Calu3 (cell line): ENCODE measurements around the gene AQP3. TPM values are rescaled to one million over a fixed set of nuclear protein-coding genes. Genes with fewer than 3 reads are reported as not detected.
"Not testable (repeated sequence)": the region's sequence is repeated elsewhere in the genome, so short reads cannot be mapped to it uniquely, and the experiment has no call there.

Experiments used
- BruUV-seq: library from RNA; stranded (reverse); fragments of 400-500 nt; replicated peaks from 2 replicates; lab custom pipeline; 2021; lab: Mats Ljungman, UMichigan
- CTCF ChIA-PET: fragments of 300-600 bp; sonication (Branson Sonifier 250); formaldehyde crosslinking; loops from one replicate; lab custom pipeline; 2022; ENCODE audit warnings: antibody characterized with exemption; lab: Charles Lee
- DNase-seq: peaks from one replicate; pipeline ENCODE4 v3.0.0; 2022
- H3K27ac Mint-ChIP-seq: one replicate; pipeline ENCODE4 v1.8.0; 2022; ENCODE audit warnings: mixed read lengths; ENCODE audit not compliant: unreplicated experiment
- H3K27me3 Mint-ChIP-seq: one replicate; pipeline ENCODE4 v1.8.0; 2022; ENCODE audit warnings: mixed read lengths; ENCODE audit not compliant: unreplicated experiment
- H3K36me3 Mint-ChIP-seq: one replicate; pipeline ENCODE4 v1.8.0; 2022; ENCODE audit warnings: mild to moderate bottlenecking, moderate library complexity, mixed read lengths; ENCODE audit not compliant: insufficient read depth, unreplicated experiment
- H3K4me1 Mint-ChIP-seq: one replicate; pipeline ENCODE4 v1.8.0; 2022; ENCODE audit warnings: mild to moderate bottlenecking, low read depth, mixed read lengths; ENCODE audit not compliant: unreplicated experiment
- H3K4me3 Mint-ChIP-seq: one replicate; pipeline ENCODE4 v1.8.0; 2022; ENCODE audit warnings: mild to moderate bottlenecking, low read depth, moderate library complexity, mixed read lengths; ENCODE audit not compliant: unreplicated experiment
- H3K9me3 Mint-ChIP-seq: one replicate; pipeline ENCODE4 v1.8.0; 2022; ENCODE audit warnings: low read depth, mixed read lengths; ENCODE audit not compliant: unreplicated experiment
- CTCF ChIP-seq: fragments of 200-600 bp; IDR thresholded peaks from one replicate; pipeline ENCODE4 v1.8.0; 2022; ENCODE audit warnings: antibody characterized with exemption; ENCODE audit not compliant: unreplicated experiment
- intact Hi-C: fragments of 100-400 bp; cut with micrococcal nuclease; formaldehyde crosslinking; loops from one replicate; pipeline ENCODE4 v1.10.0; 2022; ENCODE audit not compliant: unreplicated experiment
- total RNA-seq: library from RNA; stranded (reverse); gene quantifications from 2 replicates; pipeline ENCODE4 v1.2.3, GENCODE V29; 2022

AQP3 gene
- total RNA-seq, 1 experiment from 2014 or later, result 4.6 TPM

- H3K4me1 Mint-ChIP-seq, result peaks cover 8% of the 10 kb centered on the region
- no peak for TF ChIP-seq CTCF
- intact Hi-C loops, result no loop called here
- CTCF ChIA-PET, result interaction anchor here (1.0 to 1.2 kb wide), 2 partner anchors 15 to 22 kb away, joined by 4 to 5 read pairs; no protein-coding TSS in a partner anchor
- H3K27me3 Mint-ChIP-seq, result no peaks in the 10 kb centered on the region
- no peak overlapping the region for H3K4me3 Mint-ChIP-seq
- H3K9me3 Mint-ChIP-seq, result no peaks in the 10 kb centered on the region
- BruUV-seq, result no TSS peak
- DNase-seq, result no peak
- H3K36me3 Mint-ChIP-seq, result no peaks in the 10 kb centered on the region
- H3K27ac Mint-ChIP-seq, result no peak overlapping the region
Observed at GRCh38 chr9:33430942-33431341, 16.5 kb downstream of the AQP3 start.

GRCh38 chr9:33429256-33429985 lies 18.0 kb downstream of the AQP3 start:
- Mint-ChIP-seq H3K4me1 (peaks cover 15% of the 10 kb centered on the region), H3K4me3 (no peak overlapping the region), H3K36me3 (peaks cover 8% of the 10 kb centered on the region), H3K27ac (no peak overlapping the region), H3K9me3 (no peaks in the 10 kb centered on the region), H3K27me3 (no peaks in the 10 kb centered on the region)
- no TSS peak for BruUV-seq
- no peak for DNase-seq
- no peak for TF ChIP-seq CTCF
- intact Hi-C loops, result no loop called here
- CTCF ChIA-PET, result no interaction called here

- Mint-ChIP-seq H3K27ac (no peak overlapping the region), H3K4me3 (no peak overlapping the region), H3K9me3 (no peaks in the 10 kb centered on the region), H3K27me3 (no peaks in the 10 kb centered on the region), H3K36me3 (peaks cover 8% of the 10 kb centered on the region), H3K4me1 (peaks cover 15% of the 10 kb centered on the region)
- CTCF ChIA-PET, result no interaction called here
- intact Hi-C loops, result no loop called here
- no peak for TF ChIP-seq CTCF
- BruUV-seq, result no TSS peak
- no peak for DNase-seq
Observed at GRCh38 chr9:33426843-33427293, 20.5 kb downstream of the AQP3 start.

- peaks cover 11% of the 10 kb centered on the region for H3K4me1 Mint-ChIP-seq
- H3K36me3 Mint-ChIP-seq, result peaks cover 8% of the 10 kb centered on the region
- H3K9me3 Mint-ChIP-seq, result no peaks in the 10 kb centered on the region
- no peak overlapping the region for H3K4me3 Mint-ChIP-seq
- H3K27me3 Mint-ChIP-seq, result peaks cover 6% of the 10 kb centered on the region
- DNase-seq, result no peak
- no TSS peak for BruUV-seq
- intact Hi-C loops, result no loop called here
- no peak overlapping the region for H3K27ac Mint-ChIP-seq
- no peak for TF ChIP-seq CTCF
- CTCF ChIA-PET, result no interaction called here
Observed at GRCh38 chr9:33425128-33425533, 22.3 kb downstream of the AQP3 start.

- CTCF ChIA-PET, H3K9me3 Mint-ChIP-seq, BruUV-seq, intact Hi-C loops, H3K4me3 Mint-ChIP-seq, H3K27ac Mint-ChIP-seq, DNase-seq, H3K36me3 Mint-ChIP-seq: not testable (repeated sequence)
- H3K4me1 Mint-ChIP-seq, result peaks cover 17% of the 10 kb centered on the region
- peaks cover 13% of the 10 kb centered on the region for H3K27me3 Mint-ChIP-seq
Observed at GRCh38 chr9:33424492-33424891, 22.9 kb downstream of the AQP3 start.

- DNase-seq, H3K27ac Mint-ChIP-seq, H3K9me3 Mint-ChIP-seq, H3K4me3 Mint-ChIP-seq, CTCF ChIA-PET, intact Hi-C loops, H3K36me3 Mint-ChIP-seq, BruUV-seq: not testable (repeated sequence)
- H3K27me3 Mint-ChIP-seq, result peaks cover 15% of the 10 kb centered on the region
- peaks cover 17% of the 10 kb centered on the region for H3K4me1 Mint-ChIP-seq
Observed at GRCh38 chr9:33424043-33424442, 23.4 kb downstream of the AQP3 start.
